Mesangial cell (primary cell): Measurements from ENCODE around the gene THAP5. TPM values are rescaled to one million over a fixed set of nuclear protein-coding genes. Genes with fewer than 3 reads are reported as not detected.

Experiments used
- total RNA-seq: library from RNA; depleted of rRNA; stranded (reverse); fragments of >200 nt; gene quantifications from 2 replicates; pipeline ENCODE4 v1.2.3, GENCODE V29; 2015

Gene THAP5
- total RNA-seq: 9.9 and 11.0 TPM in 2 replicates

GRCh38 chr7:108569381-108570145, at the start of gene THAP5, which contains the start of gene DNAJB9:
TSS of gene THAP5 (minus strand) at chr7:108569706. CDS start at chr7:108569569, 137 bp downstream.
TSS of gene DNAJB9 (plus strand) at chr7:108569874. CDS start at chr7:108571727, 1,853 bp downstream.

GRCh38 chr7:108525985-108526767, 43.3 kb downstream of the THAP5 start, which contains the start of gene PNPLA8:
TSS of gene PNPLA8 (minus strand) at chr7:108526135. CDS start at chr7:108515491, 10,644 bp downstream.

Other genes with a start within 250 kb of the THAP5 start
- 0.98 and 4.9 TPM in 2 replicates for gene NRCAM, start 113.3 kb downstream of the THAP5 start, total RNA-seq
- 6.8 and 8.0 TPM in 2 replicates for gene PNPLA8, start 43.6 kb downstream of the THAP5 start, total RNA-seq
- gene DNAJB9, start 168 bp upstream of the THAP5 start, total RNA-seq: 12.2 and 26.9 TPM in 2 replicates